CD4-positive, alpha-beta T cell (primary cell): ENCODE data around the gene TTLL9. TPM values are rescaled to one million over a fixed set of nuclear protein-coding genes. Genes with fewer than 3 reads are reported as not detected.
A peak's percentile ranks its signal among the peaks of the same experiment; 100 is the strongest.

ENCODE experiments used
- ATAC-seq: fragments of 200-7000 bp; cut with Tn5 transposase; one replicate; pipeline ENCODE4 v1.10.0; 2022; ENCODE audit warnings: mild to moderate bottlenecking; ENCODE audit not compliant: poor library complexity
- CTCF ChIA-PET: fragments of 350-600 bp; sonication (Branson Sonifier 250); formaldehyde crosslinking; loops from one replicate; lab custom pipeline; 2021; ENCODE audit warnings: antibody characterized with exemption, inconsistent platforms; lab: Charles Lee
- POLR2A ChIA-PET: fragments of 350-600 bp; sonication (Branson Sonifier 250); formaldehyde crosslinking; loops from one replicate; lab custom pipeline; 2021; ENCODE audit warnings: antibody characterized with exemption, inconsistent platforms; lab: Charles Lee
- DNase-seq, 14 experiments: peaks; one replicate each; pipeline ENCODE4 v3.0.0-alpha.2; 2013 to 2020; ENCODE audit warnings: mixed read lengths in 2 of 14
- H3K27ac ChIP-seq, 2 donors: one replicate each; pipeline versions ENCODE4 v1.5.1 to v1.7.0; 2013; ENCODE audit warnings: low read length in 2 of 2, low read depth in 1 of 2, mild to moderate bottlenecking in 1 of 2
- H3K27me3 ChIP-seq, 2 experiments: 1 replicate in 1 of 2; 2 replicates in 1 of 2; pipeline versions ENCODE4 v1.6.1 to v1.7.0; 2013; ENCODE audit warnings: low read length in 2 of 2, control low read depth in 1 of 2, mild to moderate bottlenecking in 1 of 2, moderate library complexity in 1 of 2; ENCODE audit not compliant: insufficient read depth in 2 of 2, control insufficient read depth in 1 of 2
- H3K36me3 ChIP-seq: one replicate; pipeline ENCODE4 v1.6.1; 2013; ENCODE audit warnings: low read length, control low read depth; ENCODE audit not compliant: insufficient read depth
- H3K4me1 ChIP-seq: one replicate; pipeline ENCODE4 v1.6.1; 2013; ENCODE audit warnings: low read length, control low read depth; ENCODE audit not compliant: insufficient read depth
- H3K4me3 ChIP-seq: one replicate; pipeline ENCODE4 v1.5.1; 2013; ENCODE audit warnings: mild to moderate bottlenecking, low read length, moderate library complexity
- H3K9me3 ChIP-seq, 2 experiments: 1 replicate in 1 of 2; 2 replicates in 1 of 2; pipeline versions ENCODE4 v1.6.1 to v1.7.0; 2013; ENCODE audit warnings: low read length in 2 of 2, mild to moderate bottlenecking in 2 of 2, control low read depth in 1 of 2, moderate library complexity in 1 of 2; ENCODE audit not compliant: control insufficient read depth in 1 of 2, insufficient read depth in 1 of 2
- H3K27ac Mint-ChIP-seq: one replicate; pipeline ENCODE4 v1.8.0; 2020; ENCODE audit warnings: mixed read lengths
- H3K27me3 Mint-ChIP-seq: one replicate; pipeline ENCODE4 v1.8.0; 2021; ENCODE audit warnings: mixed read lengths
- H3K36me3 Mint-ChIP-seq: one replicate; pipeline ENCODE4 v1.8.0; 2021; ENCODE audit warnings: low read depth, mixed read lengths
- H3K4me1 Mint-ChIP-seq: one replicate; pipeline ENCODE4 v1.8.0; 2021; ENCODE audit warnings: low read depth, mixed read lengths
- H3K4me3 Mint-ChIP-seq: one replicate; pipeline ENCODE4 v1.8.0; 2020; ENCODE audit warnings: mild to moderate bottlenecking, mixed read lengths
- H3K9me3 Mint-ChIP-seq: one replicate; pipeline ENCODE4 v1.8.0; 2020; ENCODE audit warnings: mixed read lengths
- CTCF ChIP-seq: fragments of 200-600 bp; IDR thresholded peaks from one replicate; pipeline ENCODE4 v1.8.0; 2022; ENCODE audit warnings: antibody characterized with exemption, mild to moderate bottlenecking
- intact Hi-C, 2 experiments: fragments of 100-400 bp; cut with DNase I in 1 of 2; cut with micrococcal nuclease in 1 of 2; formaldehyde crosslinking; loops; one replicate each; pipeline versions ENCODE4 v1.15.1 to v1.9.0; 2023 to 2025; cut with DNase I, micrococcal nuclease
- total RNA-seq, 174 experiments: library from RNA in 2 of 174; stranded (reverse) in 2 of 174; gene quantifications; one replicate each; pipeline ENCODE4 v1.2.3 and lab custom pipeline; 2021 to 2026

TTLL9 gene
- total RNA-seq, 2 experiments from 2014 or later, result not detected

GRCh38 chr20:31822421-31823330 is 47.8 kb upstream of the TTLL9 start:
- POLR2A ChIA-PET, result interaction anchor here (1.3 to 1.6 kb wide), 2 partner anchors 129 to 161 kb away, joined by 3 read pairs; partner anchors contain the start of gene PDRG1
- H3K27ac Mint-ChIP-seq, result no peak overlapping the region

DNA sequence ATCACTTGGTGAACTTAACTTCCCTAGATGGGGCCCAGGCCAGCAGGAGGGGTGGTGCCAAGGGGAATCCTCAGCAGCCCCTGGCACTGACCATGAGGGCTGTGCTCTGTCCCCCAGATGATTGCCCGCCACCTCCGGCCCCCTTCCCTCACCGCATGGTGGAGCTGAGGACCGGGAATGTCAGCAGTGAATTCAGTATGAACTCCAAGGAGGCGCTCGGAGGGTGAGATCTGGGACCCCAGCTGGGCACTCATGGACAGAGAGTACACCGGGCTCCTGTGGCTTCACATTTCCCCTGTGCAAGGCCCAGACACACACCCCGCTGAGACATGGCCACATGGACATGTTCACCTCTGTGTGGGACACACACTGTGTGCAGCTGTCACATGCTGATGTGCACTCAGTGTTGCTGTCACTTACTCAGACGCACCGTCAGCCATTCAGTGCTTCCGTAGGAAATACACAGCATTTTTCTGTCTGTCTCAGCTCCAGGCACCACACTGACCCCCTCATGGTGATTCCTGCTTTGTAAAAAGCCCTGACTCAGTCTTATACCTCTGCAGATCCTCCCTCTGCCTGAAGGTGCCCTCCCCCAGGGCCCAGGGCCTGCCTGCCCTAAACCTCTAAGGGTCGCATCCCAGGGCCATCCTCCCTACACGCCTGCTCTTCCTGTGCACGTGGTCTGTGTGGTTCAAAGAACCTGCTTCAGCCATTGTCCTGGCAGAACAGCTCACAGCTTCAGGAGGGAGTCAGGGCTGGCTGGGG is 46.9 kb upstream of the TTLL9 start:
- Mint-ChIP-seq H3K27me3 (no peaks in the 10 kb centered on the region), H3K9me3 (no peaks in the 10 kb centered on the region), H3K4me3 (no peak overlapping the region), H3K27ac (no peak overlapping the region), H3K4me1 (no peaks in the 10 kb centered on the region), H3K36me3 (no peaks in the 10 kb centered on the region)
- no peaks in the 10 kb centered on the region for H3K36me3 ChIP-seq
- DNase-seq, result no peak
- no peak overlapping the region for H3K27ac ChIP-seq
- peaks cover 10% of the 10 kb centered on the region for H3K4me1 ChIP-seq
- H3K9me3 ChIP-seq, result no peaks in the 10 kb centered on the region
- H3K4me3 ChIP-seq, result no peak overlapping the region
- intact Hi-C loops, result loop anchor here (1.0 to 10.0 kb wide), 7 partner anchors 23 to 831 kb away; partner anchors contain the start of gene PDRG1 (in 1 of the 2)
- H3K27me3 ChIP-seq, result peaks cover 0 to 3% of the 10 kb centered on the region in 2 experiments
- CTCF ChIA-PET, result interaction anchor here (0.7 to 1.8 kb wide), 4 partner anchors 29 to 955 kb away, joined by 3 to 8 read pairs (median 3); partner anchors contain the start of gene PDRG1
- TF ChIP-seq CTCF, result no peak
- ATAC-seq, result no peak
- POLR2A ChIA-PET, result interaction anchor here (1.3 to 1.6 kb wide), 2 partner anchors 128 to 162 kb away, joined by 3 read pairs; partner anchors contain the start of gene PDRG1

More at GRCh38 chr20:31822421-31823330, 47.8 kb upstream of the TTLL9 start:
- no peaks in the 10 kb centered on the region for H3K27me3 Mint-ChIP-seq
- H3K4me1 Mint-ChIP-seq, result no peaks in the 10 kb centered on the region
- no peaks in the 10 kb centered on the region for H3K36me3 Mint-ChIP-seq
- no peak overlapping the region for H3K27ac ChIP-seq
- no peaks in the 10 kb centered on the region for H3K9me3 Mint-ChIP-seq
- peaks cover 10% of the 10 kb centered on the region for H3K4me1 ChIP-seq
- H3K36me3 ChIP-seq, result no peaks in the 10 kb centered on the region
- CTCF ChIA-PET, result interaction anchor here (0.7 to 1.8 kb wide), 4 partner anchors 30 to 956 kb away, joined by 3 to 8 read pairs (median 3); partner anchors contain the start of gene PDRG1
- H3K9me3 ChIP-seq, result no peaks in the 10 kb centered on the region
- peaks cover 0 to 3% of the 10 kb centered on the region in 2 experiments for H3K27me3 ChIP-seq
- TF ChIP-seq CTCF, result peak; percentile 99
- peak overlapping the region; percentile 5 for H3K4me3 ChIP-seq
- no peak overlapping the region for H3K4me3 Mint-ChIP-seq
- intact Hi-C loops, result loop anchor here (1.0 to 10.0 kb wide), 7 partner anchors 24 to 832 kb away; partner anchors contain the start of gene PDRG1 (in 1 of the 2)
- ATAC-seq, result peak; percentile 86
- DNase-seq, result peak; percentile 60 to 86 (median 68)

DNA sequence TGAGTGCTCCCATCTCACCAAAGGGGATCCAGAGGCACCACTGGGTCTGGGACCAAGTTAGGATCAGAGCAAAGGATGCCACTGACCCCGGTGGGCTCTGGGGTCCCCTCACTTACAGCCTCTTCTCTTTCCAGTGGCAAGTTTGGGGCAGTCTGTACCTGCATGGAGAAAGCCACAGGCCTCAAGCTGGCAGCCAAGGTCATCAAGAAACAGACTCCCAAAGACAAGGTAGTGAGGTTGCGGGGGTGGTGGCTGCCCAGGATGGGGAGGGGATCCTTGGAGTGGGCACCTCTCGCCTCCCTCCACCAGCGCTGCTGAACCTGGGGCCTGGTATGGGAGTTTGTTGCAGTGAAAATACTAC is 46.3 kb upstream of the TTLL9 start:
- CTCF ChIA-PET, result no interaction called here
- no peaks in the 10 kb centered on the region for H3K9me3 ChIP-seq
- H3K4me3 ChIP-seq, result no peak overlapping the region
- Mint-ChIP-seq H3K4me1 (no peaks in the 10 kb centered on the region), H3K4me3 (no peak overlapping the region), H3K36me3 (no peaks in the 10 kb centered on the region), H3K27me3 (no peaks in the 10 kb centered on the region), H3K9me3 (no peaks in the 10 kb centered on the region), H3K27ac (no peak overlapping the region)
- DNase-seq (no peak), ATAC-seq (no peak)
- no peak for TF ChIP-seq CTCF
- H3K36me3 ChIP-seq, result no peaks in the 10 kb centered on the region
- H3K27ac ChIP-seq, result no peak overlapping the region
- peaks cover 0 to 3% of the 10 kb centered on the region in 2 experiments for H3K27me3 ChIP-seq
- intact Hi-C loops, result loop anchor here in 1 of 2 experiments (10.0 kb wide), 1 partner anchor 831 kb away; no protein-coding TSS in a partner anchor
- peaks cover 10% of the 10 kb centered on the region for H3K4me1 ChIP-seq
- POLR2A ChIA-PET, result no interaction called here
